GM10248 (cell line): ENCODE results near the gene ZBTB7C.

Experiments
- CTCF ChIA-PET: fragments of 300-600 bp; sonication (Branson Sonifier 250); formaldehyde crosslinking; extraction: SDS; loops from one replicate; lab custom pipeline; 2021; ENCODE audit warnings: antibody characterized with exemption; lab: Yijun Ruan, JAX
- POLR2A ChIA-PET: fragments of 350-650 bp; sonication (Branson Sonifier 250); formaldehyde crosslinking; extraction: SDS; loops from one replicate; lab custom pipeline; 2020; ENCODE audit warnings: antibody characterized with exemption; lab: Yijun Ruan, JAX
- DNase-seq: peaks from one replicate; pipeline ENCODE4 v3.0.0; 2012; ENCODE audit errors: extremely low spot score
- CTCF ChIP-seq: IDR thresholded peaks from 2 replicates; pipeline ENCODE4 v1.5.1; 2012; ENCODE audit warnings: mild to moderate bottlenecking, low read depth; ENCODE audit errors: extremely low read depth, missing control alignments, control extremely low read depth

ZBTB7C gene

GRCh38 chr18:47999801-48000248, 409.4 kb downstream of the ZBTB7C start:
- DNase-seq = no peak
- no peak for TF ChIP-seq CTCF
- POLR2A ChIA-PET = no interaction called here
- CTCF ChIA-PET = interaction anchor here (1.0 kb wide), 1 partner anchor 10 kb away, joined by 3 read pairs; no protein-coding TSS in a partner anchor

- TF ChIP-seq CTCF = peak; percentile 13
- ChIA-PET CTCF (interaction anchor here (0.8 to 3.3 kb wide), 11 partner anchors 9 to 455 kb away, joined by 3 to 24 read pairs (median 5); no protein-coding TSS in a partner anchor), POLR2A (no interaction called here)
Observed at GRCh38 chr18:47997338-47997780, 411.8 kb downstream of the ZBTB7C start.

DNA sequence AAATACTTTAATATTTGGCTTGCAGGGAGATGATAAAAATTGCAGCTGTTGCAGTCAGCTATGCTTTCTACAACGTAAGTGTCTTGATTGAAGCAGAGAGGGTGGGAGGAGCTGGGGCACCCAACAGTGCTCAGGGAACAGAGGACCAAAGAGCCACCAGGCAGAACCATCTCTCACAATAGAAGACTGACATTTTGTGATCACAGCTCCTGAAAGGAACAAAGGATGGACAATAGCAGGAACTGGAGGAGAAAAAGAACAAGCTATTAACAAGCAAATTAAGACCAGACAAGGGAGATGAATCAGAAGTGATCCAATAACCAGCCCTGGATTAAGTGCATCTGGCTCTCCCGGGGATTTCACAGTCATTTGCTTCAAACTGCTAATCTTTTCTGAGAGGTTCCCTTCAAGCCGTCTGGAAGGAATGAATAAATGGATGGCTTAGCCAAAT, 413.1 kb downstream of the ZBTB7C start:
- ChIA-PET CTCF (interaction anchor here (1.4 to 3.3 kb wide), 3 partner anchors 8 to 224 kb away, joined by 4 to 24 read pairs (median 6); no protein-coding TSS in a partner anchor), POLR2A (interaction anchor here (0.6 kb wide), 1 partner anchor 215 kb away, joined by 3 read pairs; no protein-coding TSS in a partner anchor)
- no peak for TF ChIP-seq CTCF
- DNase-seq = no peak

More at GRCh38 chr18:47997338-47997780, 411.8 kb downstream of the ZBTB7C start:
- DNase-seq = no peak

- CTCF ChIA-PET = interaction anchor here (1.4 to 3.3 kb wide), 3 partner anchors 8 to 224 kb away, joined by 4 to 24 read pairs (median 6); no protein-coding TSS in a partner anchor
Observed at GRCh38 chr18:47995654-47996053, 413.5 kb downstream of the ZBTB7C start.

DNA sequence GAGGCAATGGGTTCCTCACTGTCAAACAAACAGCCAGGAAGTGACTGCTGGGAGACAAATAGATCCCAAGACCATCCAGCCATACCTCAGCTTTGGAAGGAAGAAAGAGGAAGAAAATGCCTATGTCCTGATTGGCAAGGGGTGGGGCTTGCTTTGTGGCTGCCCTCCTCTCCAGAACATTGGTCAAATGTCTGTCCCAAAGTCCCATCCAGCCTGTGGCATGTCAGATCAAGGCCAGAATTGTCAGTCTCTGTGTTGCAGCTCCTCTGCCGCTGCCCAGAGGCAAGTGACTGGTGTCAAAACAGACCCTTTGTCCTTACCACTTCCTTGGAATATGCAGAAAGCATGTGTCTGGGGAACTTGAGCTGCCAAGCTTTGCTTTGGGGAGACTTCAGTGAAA, 415.8 kb downstream of the ZBTB7C start:
- CTCF ChIA-PET = no interaction called here
- no peak for DNase-seq
- POLR2A ChIA-PET = no interaction called here
- TF ChIP-seq CTCF = no peak

More at GRCh38 chr18:47995654-47996053, 413.5 kb downstream of the ZBTB7C start:
- no peak for DNase-seq
- POLR2A ChIA-PET = no interaction called here
- no peak for TF ChIP-seq CTCF

DNA sequence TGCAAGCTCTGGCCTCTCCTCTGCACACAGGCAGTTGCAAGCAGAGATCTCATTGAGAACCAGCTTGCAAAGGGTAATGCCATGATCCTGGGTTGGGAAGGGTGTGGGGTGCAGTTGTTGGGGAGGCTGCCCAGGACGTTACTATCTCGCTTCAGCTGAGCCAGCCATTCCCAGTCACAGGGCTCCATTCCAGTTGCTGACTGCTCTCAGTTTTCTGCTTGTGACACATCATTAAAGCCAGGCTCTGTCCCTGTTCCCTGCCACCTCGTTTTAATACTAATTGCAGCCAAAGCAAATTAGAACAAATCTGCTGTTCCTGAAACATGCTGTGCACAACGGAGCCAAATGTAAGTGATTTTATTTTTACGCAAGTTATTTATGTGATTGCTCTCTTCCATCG, 416.2 kb downstream of the ZBTB7C start:
- TF ChIP-seq CTCF = no peak
- ChIA-PET POLR2A (no interaction called here), CTCF (no interaction called here)
- no peak for DNase-seq
